IMR-90 (cell line): ENCODE measurements around the gene TCOF1. TPM values are rescaled to one million over a fixed set of nuclear protein-coding genes. Genes with fewer than 3 reads are reported as not detected.

ENCODE experiments used
- ATAC-seq: fragments of 200-7000 bp; cut with Tn5 transposase; 2 replicates; pipeline ENCODE4 v1.9.1; 2020; ENCODE audit warnings: low read depth, mild to moderate bottlenecking, moderate library complexity
- BruUV-seq: library from RNA; stranded (reverse); fragments of 400-500 nt; replicated peaks from 2 replicates; lab custom pipeline; 2021; lab: Mats Ljungman, UMichigan
- CTCF ChIA-PET: fragments of 300-600 bp; formaldehyde crosslinking; extraction: SDS; loops from one replicate; lab custom pipeline; 2021; ENCODE audit warnings: antibody characterized with exemption; lab: Yijun Ruan, JAX
- POLR2A ChIA-PET: fragments of 300-600 bp; sonication (Branson Sonifier 250); formaldehyde crosslinking; loops from one replicate; lab custom pipeline; 2022; ENCODE audit warnings: antibody characterized with exemption; ENCODE audit not compliant: unreplicated experiment; lab: Charles Lee
- DNase-seq: peaks from one replicate; pipeline ENCODE4 v3.0.0; 2013
- H2AFZ ChIP-seq: replicated peaks from 2 replicates; pipeline ENCODE3; 2013; ENCODE audit warnings: low read length, mild to moderate bottlenecking; ENCODE audit not compliant: poor library complexity
- H2AK5ac ChIP-seq: 2 replicates; pipeline ENCODE4 v1.6.1; 2013; ENCODE audit warnings: low read depth, low read length, inconsistent platforms
- H2AK9ac ChIP-seq: replicated peaks from 2 replicates; pipeline ENCODE3; 2013; ENCODE audit warnings: mild to moderate bottlenecking, low read depth, low read length, moderate library complexity; ENCODE audit not compliant: poor library complexity
- H2BK120ac ChIP-seq: 2 replicates; pipeline ENCODE4 v1.6.1; 2013; ENCODE audit warnings: low read depth, low read length, inconsistent platforms
- H2BK15ac ChIP-seq: 3 replicates; pipeline ENCODE4 v1.6.1; 2013; ENCODE audit warnings: low read depth, low read length, inconsistent platforms
- H2BK20ac ChIP-seq: 2 replicates; pipeline ENCODE4 v1.6.1; 2013; ENCODE audit warnings: low read depth, mild to moderate bottlenecking, inconsistent platforms, low read length, moderate library complexity
- H2BK5ac ChIP-seq: 2 replicates; pipeline ENCODE4 v1.6.1; 2013; ENCODE audit warnings: mild to moderate bottlenecking, low read depth, low read length, inconsistent platforms; ENCODE audit not compliant: poor library complexity, severe bottlenecking
- H3K14ac ChIP-seq: replicated peaks from 2 replicates; pipeline ENCODE4 v1.6.1; 2013; ENCODE audit warnings: low read depth, low read length, inconsistent platforms
- H3K18ac ChIP-seq: 2 replicates; pipeline ENCODE4 v1.6.1; 2013; ENCODE audit warnings: low read depth, low read length, control low read depth
- H3K23ac ChIP-seq: 2 replicates; pipeline ENCODE4 v1.6.1; 2013; ENCODE audit warnings: low read depth, low read length, inconsistent platforms
- H3K27ac ChIP-seq: 2 replicates; pipeline ENCODE4 v1.5.1; 2013; ENCODE audit warnings: mild to moderate bottlenecking, control low read depth, low read length; ENCODE audit not compliant: insufficient read depth
- H3K27me3 ChIP-seq: 2 replicates; pipeline ENCODE4 v1.6.1; 2013; ENCODE audit warnings: low read length; ENCODE audit not compliant: control insufficient read depth, insufficient read depth
- H3K36me3 ChIP-seq: 2 replicates; pipeline ENCODE4 v1.6.1; 2013; ENCODE audit warnings: low read length, mixed read lengths; ENCODE audit not compliant: control insufficient read depth, insufficient read depth
- H3K4ac ChIP-seq: 2 replicates; pipeline ENCODE4 v1.6.1; 2013; ENCODE audit warnings: low read depth, low read length, inconsistent platforms
- H3K4me1 ChIP-seq: 2 replicates; pipeline ENCODE4 v1.6.1; 2013; ENCODE audit warnings: low read length, mixed read lengths; ENCODE audit not compliant: control insufficient read depth, insufficient read depth
- H3K4me2 ChIP-seq: 2 replicates; pipeline ENCODE4 v1.6.1; 2013; ENCODE audit warnings: low read depth, mild to moderate bottlenecking, control low read depth, low read length, moderate library complexity
- H3K4me3 ChIP-seq: 2 replicates; pipeline ENCODE4 v1.5.1; 2013; ENCODE audit warnings: low read depth, mild to moderate bottlenecking, control low read depth, low read length, moderate library complexity; ENCODE audit not compliant: insufficient read depth
- H3K56ac ChIP-seq: 2 replicates; pipeline ENCODE4 v1.6.1; 2013; ENCODE audit warnings: low read length, inconsistent platforms; ENCODE audit not compliant: insufficient read depth; ENCODE audit errors: extremely low read depth
- H3K79me1 ChIP-seq, 2 experiments: 2 replicates each; pipeline ENCODE4 v1.6.1; 2013; ENCODE audit warnings: low read length in 2 of 2, inconsistent platforms in 1 of 2, low read depth in 1 of 2
- H3K9ac ChIP-seq: 2 replicates; pipeline ENCODE4 v1.6.1; 2013; ENCODE audit warnings: low read depth, low read length, control low read depth
- H3K9me1 ChIP-seq: 2 replicates; pipeline ENCODE4 v1.6.1; 2013; ENCODE audit warnings: low read length, inconsistent platforms; ENCODE audit not compliant: insufficient read depth
- H3K9me3 ChIP-seq: 2 replicates; pipeline ENCODE4 v1.6.1; 2013; ENCODE audit warnings: low read length; ENCODE audit not compliant: control insufficient read depth, insufficient read depth
- H4K20me1 ChIP-seq: 2 replicates; pipeline ENCODE4 v1.6.1; 2013; ENCODE audit warnings: low read length, inconsistent platforms; ENCODE audit not compliant: insufficient read depth
- H4K5ac ChIP-seq: 2 replicates; pipeline ENCODE4 v1.6.1; 2013; ENCODE audit warnings: mild to moderate bottlenecking, low read depth, low read length, control low read depth
- H4K8ac ChIP-seq, 2 experiments: 2 replicates each; pipeline ENCODE4 v1.6.1; 2013; ENCODE audit warnings: low read depth in 2 of 2, low read length in 2 of 2, control low read depth in 1 of 2, inconsistent platforms in 1 of 2
- H4K91ac ChIP-seq: 2 replicates; pipeline ENCODE4 v1.6.1; 2013; ENCODE audit warnings: low read depth, low read length, inconsistent platforms; ENCODE audit not compliant: insufficient read depth
- MXI1 ChIP-seq: IDR thresholded peaks from 2 replicates; pipeline ENCODE4 v1.6.1; 2012; ENCODE audit warnings: low read depth, mild to moderate bottlenecking, low read length, moderate library complexity, borderline replicate concordance
- RCOR1 ChIP-seq: IDR thresholded peaks from 2 replicates; pipeline ENCODE4 v1.6.1; 2012; ENCODE audit warnings: mild to moderate bottlenecking, low read length, improper control_type of control experiment; ENCODE audit not compliant: insufficient replicate concordance
- RFX5 ChIP-seq: IDR thresholded peaks from 2 replicates; pipeline ENCODE4 v1.8.0; 2012; ENCODE audit warnings: low read depth, mild to moderate bottlenecking, low read length, moderate library complexity
- SMC3 ChIP-seq: fragments of 150-350 bp; IDR thresholded peaks from 2 replicates; pipeline ENCODE4 v1.6.1; 2016; ENCODE audit warnings: low read depth, mild to moderate bottlenecking, antibody characterized with exemption, low read length, moderate library complexity
- WGBS, 2 experiments: methylation state at CpG; one replicate each; pipeline versions ENCODE4 v1.1.5 to v1.1.7; 2013; ENCODE audit warnings: missing lambda C conversion rate in 2 of 2; ENCODE audit not compliant: insufficient read length in 1 of 2; ENCODE audit errors: extremely low coverage in 2 of 2; 5-methylcytosine and 5-hydroxymethylcytosine counted together
- dilution Hi-C: fragments of 300-500 bp; cut with HindIII; formaldehyde crosslinking; loops from one replicate; pipeline ENCODE4 v1.14.3; 2018; ENCODE audit warnings: low sequenced_read_pairs; ENCODE audit not compliant: unreplicated experiment
- in situ Hi-C: fragments of 300-500 bp; cut with MboI; formaldehyde crosslinking; loops from 3 replicates; pipeline ENCODE4 v1.14.3; 2019; ENCODE audit warnings: low sequenced_read_pairs, inconsistent platforms, mixed read lengths
- intact Hi-C: fragments of 100-400 bp; cut with micrococcal nuclease; formaldehyde crosslinking; loops from 2 replicates; pipeline ENCODE4 v1.10.0; 2022
- polyA plus RNA-seq, 3 experiments: library from polyadenylated mRNA; depleted of rRNA; stranded (reverse); fragments of >200 nt; gene quantifications; 2 replicates each; pipeline ENCODE4 v1.2.3, GENCODE V29; 2012; ENCODE audit warnings: low replicate concordance in 1 of 3
- total RNA-seq: library from RNA; depleted of rRNA; stranded (reverse); fragments of >200 nt; gene quantifications from 2 replicates; pipeline ENCODE4 v1.2.3, GENCODE V29; 2012
- TF ChIP-seq, protein P1 (sequence below): fragments of 150-350 bp; IDR thresholded peaks from 2 replicates; pipeline ENCODE4 v1.6.1; 2016; ENCODE audit warnings: low read depth, mild to moderate bottlenecking, low read length, moderate library complexity, borderline replicate concordance

Gene TCOF1
- total and polyA plus RNA-seq, 2 of the 4 experiments (the other 2 are of a cell fraction) = 18.2 to 19.7 TPM

DNA sequence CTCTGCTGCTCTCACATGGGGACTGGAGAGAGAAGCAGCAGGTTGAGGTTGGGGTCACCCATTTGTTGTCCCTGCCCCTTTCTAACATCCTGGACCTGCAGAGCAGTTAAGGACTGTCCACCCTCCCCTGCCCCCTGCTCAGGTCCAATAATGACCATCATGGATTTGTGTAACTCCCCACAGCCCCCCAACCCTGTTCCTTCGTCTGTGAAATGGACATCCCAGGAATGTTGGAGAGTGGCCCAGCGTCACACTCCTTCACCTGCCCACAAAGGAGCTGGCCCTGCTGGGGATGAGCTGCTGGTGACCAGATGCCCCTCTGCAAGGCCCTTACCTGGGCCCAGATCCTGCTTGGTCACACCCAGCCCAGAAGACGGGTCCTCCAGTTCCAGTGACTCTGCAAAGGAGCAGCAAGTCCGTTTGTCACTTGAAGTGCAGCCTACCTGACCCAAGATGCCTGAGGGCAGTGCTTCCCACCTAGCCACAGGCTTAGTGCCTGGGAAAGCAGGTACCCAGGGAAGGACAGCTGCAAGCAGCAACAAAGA, 44.8 kb downstream of the TCOF1 start:
- ChIA-PET POLR2A (no interaction called here), CTCF (no interaction called here)
- H4K5ac ChIP-seq = no peak overlapping the region
- dilution Hi-C loops (no loop called here), in situ Hi-C loops (no loop called here), intact Hi-C loops (no loop called here)
- no peak overlapping the region for H2AFZ ChIP-seq
- no peak overlapping the region for H3K14ac ChIP-seq
- H3K27me3 ChIP-seq = no peaks in the 10 kb centered on the region
- H2AK9ac ChIP-seq = no peak overlapping the region
- no peak for ATAC-seq
- BruUV-seq = no TSS peak
- no peak overlapping the region for H3K23ac ChIP-seq
- no peak overlapping the region for H2BK5ac ChIP-seq
- H2AK5ac ChIP-seq = no peak overlapping the region
- TF ChIP-seq MXI1 (no peak), RFX5 (no peak), RCOR1 (no peak), SMC3 (no peak)
- TF ChIP-seq, protein P1, sequence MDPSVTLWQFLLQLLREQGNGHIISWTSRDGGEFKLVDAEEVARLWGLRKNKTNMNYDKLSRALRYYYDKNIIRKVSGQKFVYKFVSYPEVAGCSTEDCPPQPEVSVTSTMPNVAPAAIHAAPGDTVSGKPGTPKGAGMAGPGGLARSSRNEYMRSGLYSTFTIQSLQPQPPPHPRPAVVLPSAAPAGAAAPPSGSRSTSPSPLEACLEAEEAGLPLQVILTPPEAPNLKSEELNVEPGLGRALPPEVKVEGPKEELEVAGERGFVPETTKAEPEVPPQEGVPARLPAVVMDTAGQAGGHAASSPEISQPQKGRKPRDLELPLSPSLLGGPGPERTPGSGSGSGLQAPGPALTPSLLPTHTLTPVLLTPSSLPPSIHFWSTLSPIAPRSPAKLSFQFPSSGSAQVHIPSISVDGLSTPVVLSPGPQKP = no peak
- H3K18ac ChIP-seq = no peak overlapping the region
- DNase-seq = no peak
- H3K4me3 ChIP-seq = no peak overlapping the region
- H3K4ac ChIP-seq = no peak overlapping the region
- no peaks in the 10 kb centered on the region for H3K9me3 ChIP-seq
- H2BK15ac ChIP-seq = no peak overlapping the region
- H3K36me3 ChIP-seq = peaks cover 23% of the 10 kb centered on the region
- H2BK20ac ChIP-seq = no peak overlapping the region
- peaks cover 0 to 15% of the 10 kb centered on the region in 2 experiments; a peak in 1 of 4 replicates for H3K79me1 ChIP-seq
- H2BK120ac ChIP-seq = no peak overlapping the region
- no peak overlapping the region for H3K4me2 ChIP-seq
- no peak overlapping the region for H3K9ac ChIP-seq
- H4K8ac ChIP-seq = no peak overlapping the region
- H3K9me1 ChIP-seq = peaks cover 33% of the 10 kb centered on the region
- WGBS, 2 experiments = 87% methylated on average over 2 of the region's 4 CpGs; no CpG with 5 or more reads in 1 of the 2 experiments
- no peak overlapping the region for H4K91ac ChIP-seq
- H3K4me1 ChIP-seq = peaks cover 16% of the 10 kb centered on the region
- H4K20me1 ChIP-seq = peaks cover 7% of the 10 kb centered on the region; the same call in 1 of the 2 replicates
- H3K27ac ChIP-seq = no peak overlapping the region
- no peak overlapping the region for H3K56ac ChIP-seq
